Skeletal muscle tissue (tissue), 5 donors: Measurements from ENCODE around the gene GPR160. TPM values are rescaled to one million over a fixed set of nuclear protein-coding genes. Genes with fewer than 3 reads are reported as not detected.

Experiments
- H3K27ac ChIP-seq: one replicate; pipeline ENCODE4 v1.7.0; 2013; ENCODE audit warnings: mild to moderate bottlenecking, low read depth, low read length, inconsistent platforms
- H3K27me3 ChIP-seq, 3 donors: one replicate each; pipeline ENCODE4 v1.7.0; 2013; ENCODE audit warnings: low read length in 3 of 3; ENCODE audit not compliant: control insufficient read depth in 3 of 3, insufficient read depth in 3 of 3
- H3K36me3 ChIP-seq, 3 donors: one replicate each; pipeline ENCODE4 v1.7.0; 2013; ENCODE audit warnings: low read length in 3 of 3; ENCODE audit not compliant: control insufficient read depth in 3 of 3, insufficient read depth in 3 of 3
- H3K4me1 ChIP-seq, 3 donors: one replicate each; pipeline ENCODE4 v1.7.0; 2013; ENCODE audit warnings: low read length in 3 of 3, mild to moderate bottlenecking in 3 of 3; ENCODE audit not compliant: control insufficient read depth in 3 of 3, insufficient read depth in 3 of 3
- H3K4me3 ChIP-seq, 3 donors: one replicate each; pipeline ENCODE4 v1.7.0; 2013; ENCODE audit warnings: low read length in 3 of 3
- H3K9ac ChIP-seq, 3 donors: one replicate each; pipeline ENCODE4 v1.7.0; 2013; ENCODE audit warnings: low read length in 3 of 3, mild to moderate bottlenecking in 3 of 3, moderate library complexity in 2 of 3, low read depth in 1 of 3
- H3K9me3 ChIP-seq, 3 donors: one replicate each; pipeline ENCODE4 v1.7.0; 2013; ENCODE audit warnings: low read length in 3 of 3; ENCODE audit not compliant: control insufficient read depth in 3 of 3
- small RNA-seq: library from RNA; depleted of rRNA; stranded (forward); fragments of <200 nt; gene quantifications from one replicate; pipeline ENCODE3, GENCODE V24; 2014
- total RNA-seq: library from RNA; depleted of rRNA; stranded (reverse); fragments of >200 nt; gene quantifications from one replicate; pipeline ENCODE4 v1.2.3, GENCODE V29; 2014
- donor health status: Osteomylitis.

Gene GPR160
- total RNA-seq, 1 donor from 2014 or later: 2.6 TPM

DNA sequence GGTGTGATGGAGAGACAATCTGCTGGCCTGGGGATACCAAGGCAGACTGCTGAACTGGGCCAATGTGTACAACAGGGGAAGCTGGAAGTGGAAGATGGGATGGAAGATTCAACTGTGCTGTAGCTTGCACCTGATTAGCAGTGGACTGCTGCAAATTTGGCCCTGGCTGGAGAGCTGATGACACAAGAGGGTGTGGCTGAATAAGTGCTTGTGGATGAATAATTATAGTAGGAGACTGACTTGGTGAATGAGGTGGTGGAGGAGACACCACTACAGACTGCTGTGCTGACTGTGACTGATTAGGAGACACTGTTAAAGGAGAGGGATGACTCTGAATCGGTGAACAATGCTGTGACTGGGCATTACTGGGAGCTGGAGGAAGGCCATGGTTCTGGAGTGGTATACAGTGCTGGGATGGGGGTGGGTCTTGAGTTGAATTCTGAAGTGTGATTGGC, 91.2 kb downstream of the GPR160 start:
- H3K9ac ChIP-seq: no peak overlapping the region
- no peaks in the 10 kb centered on the region for H3K9me3 ChIP-seq
- H3K27me3 ChIP-seq: no peaks in the 10 kb centered on the region
- H3K36me3 ChIP-seq: peaks cover 17 to 27% (median 20%) of the 10 kb centered on the region in 3 donors
- H3K4me1 ChIP-seq: no peaks in the 10 kb centered on the region
- H3K27ac ChIP-seq: no peak overlapping the region
- no peak overlapping the region for H3K4me3 ChIP-seq

- H3K9me3 ChIP-seq: no peaks in the 10 kb centered on the region
- H3K27me3 ChIP-seq: no peaks in the 10 kb centered on the region
- H3K4me1 ChIP-seq: no peaks in the 10 kb centered on the region
- H3K4me3 ChIP-seq: no peak overlapping the region
- H3K36me3 ChIP-seq: peaks cover 17 to 29% (median 21%) of the 10 kb centered on the region in 3 donors
- H3K9ac ChIP-seq: no peak overlapping the region
- no peak overlapping the region for H3K27ac ChIP-seq
These were observed 92.7 kb downstream of the GPR160 start for GRCh38 chr3:170130532-170130931.

- Histone ChIP-seq H3K9ac (no peak overlapping the region), H3K27ac (no peak overlapping the region), H3K4me3 (no peak overlapping the region), H3K4me1 (no peaks in the 10 kb centered on the region), H3K27me3 (no peaks in the 10 kb centered on the region), H3K9me3 (no peaks in the 10 kb centered on the region), H3K36me3 (peaks cover 17 to 36% (median 24%) of the 10 kb centered on the region in 3 donors)
These were observed 94.5 kb downstream of the GPR160 start for GRCh38 chr3:170132335-170132734.

Small RNAs within 50 kb of the gene (small RNA-seq; reads per million reads assigned to genes)
- gene RNU4-38P: not detected

Other genes with a start within 250 kb of the GPR160 start
- not detected for gene LRRIQ4, start 225.1 kb upstream of the GPR160 start, total RNA-seq
- 3.1 TPM for gene LRRC34, start 225.1 kb upstream of the GPR160 start, total RNA-seq
- not detected for gene LRRC31, start 168.1 kb upstream of the GPR160 start, total RNA-seq
- not detected for gene SAMD7, start 126.4 kb upstream of the GPR160 start, total RNA-seq
- 25.1 TPM for gene SEC62, start 71.2 kb upstream of the GPR160 start, total RNA-seq
- 32.9 TPM for gene PHC3, start 143.7 kb downstream of the GPR160 start, total RNA-seq
- gene PRKCI, start 184.4 kb downstream of the GPR160 start, total RNA-seq: 21.9 TPM